Stimulated activated CD8-positive, alpha-beta memory T cell treated with anti-CD3 and anti-CD28 coated beads, Interleukin-15, amount 100 ng/mL, for 48 hours (primary cell): ENCODE results near the gene BABAM2.

Experiments used
- DNase-seq, 2 donors: peaks; one replicate each; pipeline ENCODE4 v3.0.0-alpha.2; 2020; ENCODE audit warnings: low read depth in 2 of 2

BABAM2 gene

DNA sequence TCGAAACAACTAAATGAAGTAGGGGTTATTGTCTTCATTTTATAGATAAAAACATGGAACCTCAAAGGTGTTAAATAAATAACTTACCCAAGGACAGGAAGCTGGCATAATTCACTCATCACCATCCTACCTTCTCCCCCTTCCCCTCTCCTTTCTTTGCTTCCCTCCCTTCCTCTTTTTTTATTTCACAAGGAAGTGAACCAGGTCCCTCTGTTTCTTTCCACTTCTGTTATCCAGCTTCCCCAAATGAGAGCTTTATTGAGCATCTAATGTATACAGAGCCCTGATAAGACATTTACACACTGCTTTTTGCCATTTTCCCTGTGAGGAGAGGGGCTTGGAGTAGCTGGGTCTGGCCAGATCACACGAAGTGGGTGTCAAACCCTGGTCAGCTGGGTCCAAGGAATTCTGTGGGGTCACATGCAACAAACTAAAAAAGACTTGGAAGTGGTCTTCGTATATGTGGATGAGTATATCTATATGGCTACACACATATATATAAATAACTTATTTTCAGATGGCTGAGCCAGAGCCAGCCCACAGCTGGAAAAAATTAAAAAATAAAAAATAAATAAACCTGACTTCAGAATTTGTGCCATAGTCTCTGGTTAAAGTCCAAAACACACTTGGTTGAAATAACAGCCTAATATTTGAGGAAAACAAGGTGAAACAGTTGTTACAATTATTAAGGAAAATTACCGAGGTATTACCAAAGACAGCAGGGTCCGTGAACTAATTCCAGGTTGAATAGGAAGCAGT, 452.8 kb downstream of the BABAM2 start:
- no peak for DNase-seq

DNA sequence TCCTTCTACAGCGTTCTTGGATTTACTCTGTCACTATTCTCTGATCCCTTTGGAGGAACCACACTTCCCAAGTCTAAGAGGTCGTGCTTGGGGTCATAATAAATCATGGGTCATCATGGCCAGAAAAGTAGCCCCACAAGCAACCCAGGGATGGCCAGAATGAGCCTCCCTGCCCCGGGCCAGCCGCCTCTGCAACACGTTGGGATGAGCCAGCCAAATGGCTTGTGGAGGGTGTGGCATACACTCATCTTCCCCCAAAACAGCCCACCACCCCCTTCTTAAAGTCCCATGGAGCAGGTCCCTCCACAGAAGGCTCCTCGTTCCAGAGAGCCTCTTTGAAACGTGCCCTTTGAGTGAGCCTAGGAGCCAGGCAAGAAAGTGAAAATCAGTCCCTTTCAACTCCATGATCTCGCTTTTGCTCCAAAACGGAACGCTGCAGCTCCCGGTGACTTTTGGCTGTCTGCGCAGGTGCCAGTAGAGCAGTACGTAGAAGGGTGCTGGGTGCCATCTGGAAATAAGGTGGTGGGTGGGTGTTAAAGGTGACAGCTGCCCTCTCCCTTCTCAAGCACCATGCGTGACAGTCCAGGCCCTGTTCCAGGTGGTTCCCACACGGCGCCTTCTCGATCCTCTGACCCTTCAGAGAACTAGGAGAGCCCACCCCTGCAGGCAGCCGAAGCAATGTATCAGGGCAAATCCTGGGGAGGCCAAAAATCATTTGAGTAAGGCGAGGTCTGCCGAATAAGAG, 453.6 kb downstream of the BABAM2 start:
- no peak for DNase-seq

DNA sequence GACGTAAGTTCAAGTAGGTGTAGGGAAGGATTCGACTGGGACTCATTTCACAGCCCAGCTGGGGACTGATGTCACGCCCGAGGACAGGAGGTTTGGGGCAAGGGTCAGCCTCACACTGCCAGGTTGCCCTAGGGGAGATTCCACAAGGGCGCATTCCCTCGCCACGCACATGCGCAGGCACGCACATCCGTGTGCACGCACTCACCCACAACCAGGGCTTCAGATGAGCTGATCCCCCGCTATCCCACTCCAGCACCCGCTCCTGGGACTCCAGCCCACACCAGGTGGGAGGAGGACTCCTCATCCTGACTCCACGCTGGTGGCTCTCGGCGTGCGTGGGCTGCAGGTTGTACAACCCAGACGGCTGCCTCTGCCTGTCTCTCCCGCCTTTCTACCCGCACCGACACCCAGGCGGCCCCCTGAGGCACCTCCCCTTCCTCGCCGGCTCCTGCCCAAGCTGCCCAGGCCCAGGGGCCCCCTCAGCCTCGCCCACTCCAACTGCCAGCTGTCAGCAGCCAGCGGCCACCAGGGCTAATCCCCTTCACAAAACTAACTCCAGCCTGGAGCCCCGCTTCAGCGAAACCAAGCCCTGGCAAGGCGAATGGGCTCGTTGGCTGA, 454.3 kb downstream of the BABAM2 start:
- DNase-seq: no peak

DNA sequence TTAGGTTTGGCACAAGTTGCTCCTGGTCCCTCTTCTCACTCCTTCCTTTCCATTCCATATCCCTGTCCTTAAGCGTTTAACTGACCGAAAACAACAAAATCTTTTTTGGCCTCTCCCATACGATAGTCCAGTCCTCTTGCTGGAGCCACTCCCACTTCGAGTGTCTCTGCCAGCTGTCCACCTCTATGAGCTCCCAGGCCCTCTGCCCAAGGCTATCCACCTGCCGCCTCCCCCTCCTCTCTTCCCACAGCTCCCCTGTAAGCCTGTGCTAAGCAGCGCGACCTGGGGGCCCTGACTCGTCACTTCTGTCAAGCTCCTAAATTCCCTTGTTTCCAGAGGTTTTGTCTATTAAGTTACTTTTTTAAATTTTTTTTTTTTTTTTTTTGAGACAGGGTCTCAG, 455.1 kb downstream of the BABAM2 start:
- no peak for DNase-seq

DNA sequence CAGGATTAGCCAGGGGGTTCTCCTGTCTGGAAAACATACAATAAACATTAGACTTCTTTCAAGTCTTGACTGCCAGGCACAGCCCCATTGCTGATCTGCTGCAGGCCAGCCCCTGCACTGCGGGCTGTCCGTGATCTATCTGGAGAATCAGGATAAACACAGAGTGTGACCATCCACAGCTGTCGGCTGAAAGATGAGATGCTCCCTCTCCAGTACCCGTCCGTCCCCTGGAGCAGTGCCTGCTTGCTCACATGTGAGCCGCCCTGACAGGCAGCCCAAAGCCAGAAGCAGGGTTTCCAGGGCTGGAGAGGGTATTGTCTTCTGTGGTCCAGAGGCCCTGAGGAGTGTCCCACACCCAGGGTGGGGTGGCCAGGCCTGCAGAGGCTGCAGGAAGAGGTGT, 456.1 kb downstream of the BABAM2 start:
- DNase-seq: no peak

DNA sequence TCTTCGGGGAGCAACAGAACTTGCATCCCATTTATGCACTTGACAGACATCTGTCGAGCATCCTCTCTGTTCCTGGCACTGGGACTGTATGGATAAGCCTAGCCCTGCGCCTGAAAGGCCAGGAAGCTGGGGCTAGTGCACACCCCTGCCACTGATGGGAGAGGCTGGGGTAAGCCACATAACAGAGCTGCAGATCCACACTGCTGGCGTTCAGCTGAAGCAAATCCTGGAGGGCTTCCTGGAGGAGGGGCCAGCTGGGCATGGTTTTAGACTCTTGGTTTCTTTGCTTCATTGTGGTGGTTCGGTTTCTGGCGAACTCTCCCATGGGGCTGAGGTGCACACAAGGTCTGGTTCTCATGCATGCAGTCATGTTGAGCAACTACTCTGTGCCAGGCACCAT, 456.7 kb downstream of the BABAM2 start:
- DNase-seq: no peak

DNA sequence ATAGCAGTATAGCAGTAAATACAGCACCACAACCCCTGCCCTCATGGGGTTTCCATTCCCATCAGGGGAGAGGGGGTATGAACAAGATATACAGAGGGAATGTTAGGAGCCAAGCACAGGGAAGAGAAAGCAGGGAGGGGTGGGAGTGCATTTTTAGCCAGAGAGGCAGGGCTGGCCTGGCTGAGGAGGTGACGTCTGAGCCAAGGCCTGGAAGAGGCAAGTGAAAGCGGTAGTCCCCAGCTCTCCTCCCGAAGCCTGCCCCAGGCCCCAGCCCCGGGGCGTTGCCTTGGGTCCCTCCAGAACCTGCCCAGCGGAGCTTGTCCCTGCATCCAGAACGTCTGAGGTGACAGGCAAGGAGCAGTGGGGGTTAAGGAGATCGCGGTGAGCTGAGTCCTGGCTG, 457.1 kb downstream of the BABAM2 start:
- DNase-seq: no peak

DNA sequence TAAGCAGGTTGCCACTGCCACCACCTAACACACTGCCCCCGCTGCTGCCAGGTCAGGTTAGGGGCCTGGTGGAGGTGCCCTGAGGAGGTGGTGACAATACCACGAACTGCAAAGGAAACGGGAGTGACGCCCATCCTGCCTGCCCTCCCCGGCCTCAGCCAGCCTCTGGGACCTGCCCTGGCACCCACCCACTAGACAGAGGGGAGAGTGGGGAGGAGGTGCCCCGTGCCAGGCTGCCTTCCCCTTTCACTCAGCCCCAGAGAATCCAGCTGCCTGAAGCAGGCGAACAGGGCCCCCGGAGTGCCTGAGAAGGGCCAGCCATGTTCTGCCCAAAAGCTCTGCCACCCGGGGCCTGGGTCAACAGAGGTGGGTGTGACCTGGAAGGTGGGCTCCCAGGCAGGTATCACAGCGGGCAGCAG, 457.6 kb downstream of the BABAM2 start:
- DNase-seq: peak; percentile 54 to 58

DNA sequence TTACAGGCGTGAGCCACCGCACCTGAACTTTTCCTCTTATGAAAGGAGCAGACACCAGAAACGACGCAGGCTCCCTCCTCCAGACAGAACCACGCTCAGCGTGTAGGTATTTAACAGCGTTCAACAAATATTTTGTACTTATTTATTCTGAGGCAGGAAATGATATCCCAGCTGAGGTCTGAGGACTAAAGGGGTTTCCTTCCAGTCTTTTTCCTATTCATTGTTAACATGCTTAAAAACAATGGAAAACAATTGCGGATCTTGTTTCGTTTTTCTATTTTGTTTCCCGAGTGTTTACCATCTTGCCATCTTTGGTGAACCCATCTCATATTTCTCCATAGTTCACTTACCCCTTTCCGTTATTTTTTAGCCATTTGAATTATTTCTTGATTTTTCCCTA, 458.4 kb downstream of the BABAM2 start:
- DNase-seq: no peak

DNA sequence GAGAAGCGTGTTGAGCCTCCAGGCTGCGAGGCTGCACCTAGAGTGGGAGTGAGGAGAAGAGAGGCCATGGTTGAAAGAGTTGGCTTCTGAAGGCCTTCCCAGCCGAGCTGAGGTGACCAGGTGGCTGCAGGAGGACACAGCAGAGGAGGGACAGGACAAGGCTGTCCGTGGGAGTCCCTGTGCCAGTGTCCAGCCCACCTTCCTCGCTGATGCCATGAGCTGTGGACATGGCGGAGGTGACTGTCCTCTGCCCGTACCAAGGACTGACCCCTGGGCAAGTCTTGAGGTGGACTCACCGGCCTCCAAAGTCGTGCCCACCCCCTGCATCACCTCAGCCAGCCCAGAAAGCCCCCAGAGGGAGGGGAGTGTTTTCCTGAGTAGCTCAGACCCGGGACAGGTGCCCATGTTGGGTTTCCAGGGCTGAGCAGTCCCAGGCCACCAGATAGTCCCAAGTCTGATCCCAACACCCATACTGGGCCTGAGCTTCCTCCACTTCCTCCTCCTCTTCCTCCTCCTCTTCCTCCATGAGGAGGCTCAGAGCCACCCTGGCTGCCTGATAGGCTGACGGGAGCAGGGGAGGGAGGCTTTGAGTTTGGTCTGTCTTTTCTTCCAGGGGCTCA, 459.1 kb downstream of the BABAM2 start:
- no peak for DNase-seq

DNA sequence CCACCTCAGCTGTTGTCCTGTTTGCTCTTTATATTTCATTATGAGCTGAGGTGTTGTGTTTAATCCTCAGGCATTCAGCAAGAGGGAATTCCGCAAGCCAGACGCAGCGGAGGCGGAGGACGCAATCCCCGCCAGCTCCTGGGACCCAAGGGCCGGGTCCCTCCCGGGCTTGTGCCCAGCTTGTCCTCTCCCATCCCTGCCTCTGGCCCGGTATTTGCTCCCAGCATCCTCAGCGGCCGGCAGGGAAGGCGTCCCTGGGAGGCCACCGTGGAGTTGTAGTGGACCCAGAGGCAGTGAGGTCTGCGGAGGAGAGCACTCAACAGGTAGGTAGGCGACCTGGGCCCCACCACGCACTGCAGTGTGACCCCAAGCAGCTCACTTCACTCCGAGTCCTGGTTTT, 459.7 kb downstream of the BABAM2 start:
- DNase-seq: no peak

DNA sequence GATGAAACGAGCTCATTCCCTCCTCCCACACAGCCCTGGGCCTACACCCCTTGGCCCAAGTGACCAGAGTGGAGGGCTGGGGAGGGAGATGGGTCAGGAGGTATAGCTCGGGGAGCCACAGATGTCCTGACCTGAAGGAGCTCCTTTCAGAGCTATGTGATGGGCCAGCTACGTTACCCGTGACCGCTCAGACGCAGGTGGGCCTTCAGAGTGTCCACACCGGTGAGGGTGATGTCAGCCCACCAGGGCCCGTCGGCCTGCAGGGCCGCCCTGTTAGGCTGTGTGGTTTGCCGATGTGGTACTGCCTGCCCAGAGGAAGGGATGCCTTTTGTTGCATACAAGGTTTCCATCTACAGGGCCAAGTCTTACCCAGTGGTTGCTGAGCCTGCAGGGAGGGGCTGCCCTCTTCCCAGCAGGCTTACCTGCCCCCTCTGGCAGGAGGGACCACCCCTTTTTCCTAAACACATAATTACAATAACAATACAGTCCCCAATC, 460.3 kb downstream of the BABAM2 start:
- DNase-seq: no peak

DNA sequence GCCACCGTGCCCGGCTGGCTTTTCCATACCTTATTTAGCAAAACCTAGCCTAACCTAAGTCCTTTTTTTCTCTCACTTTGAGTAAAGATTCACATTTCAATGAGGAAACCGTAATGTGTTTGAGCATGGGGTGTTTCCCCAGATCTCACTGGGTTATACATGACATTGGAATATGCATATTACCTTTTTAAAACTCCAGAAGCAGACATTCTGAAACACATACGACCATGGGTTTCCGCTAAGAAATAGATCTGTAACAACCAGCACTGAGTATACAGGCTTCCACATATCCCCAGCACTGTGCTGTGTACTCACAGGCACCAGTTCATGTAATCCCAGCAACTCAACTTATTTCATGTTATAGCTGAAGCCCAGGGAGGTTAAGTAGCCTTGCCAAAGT, 461.1 kb downstream of the BABAM2 start:
- DNase-seq: no peak

DNA sequence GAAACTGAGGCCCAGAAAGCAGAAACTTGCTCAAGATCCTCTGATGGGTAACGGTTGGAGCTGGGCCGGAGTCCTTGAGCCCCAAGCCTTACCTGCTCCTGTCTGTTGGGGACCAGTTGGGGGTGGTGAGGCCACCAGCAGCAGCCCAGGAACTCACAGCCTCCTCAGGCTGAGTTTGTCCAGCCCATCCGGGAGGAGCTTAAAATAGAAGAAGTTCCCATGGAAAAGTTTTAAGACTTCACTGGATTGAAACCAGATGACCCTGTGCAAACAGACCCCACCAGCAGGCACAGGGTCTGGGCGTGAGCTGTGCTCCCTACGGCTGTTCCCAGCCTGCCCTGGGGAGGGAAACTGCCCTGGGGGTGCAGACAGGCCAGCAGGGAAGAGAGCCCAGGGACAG, 461.6 kb downstream of the BABAM2 start:
- DNase-seq: no peak

DNA sequence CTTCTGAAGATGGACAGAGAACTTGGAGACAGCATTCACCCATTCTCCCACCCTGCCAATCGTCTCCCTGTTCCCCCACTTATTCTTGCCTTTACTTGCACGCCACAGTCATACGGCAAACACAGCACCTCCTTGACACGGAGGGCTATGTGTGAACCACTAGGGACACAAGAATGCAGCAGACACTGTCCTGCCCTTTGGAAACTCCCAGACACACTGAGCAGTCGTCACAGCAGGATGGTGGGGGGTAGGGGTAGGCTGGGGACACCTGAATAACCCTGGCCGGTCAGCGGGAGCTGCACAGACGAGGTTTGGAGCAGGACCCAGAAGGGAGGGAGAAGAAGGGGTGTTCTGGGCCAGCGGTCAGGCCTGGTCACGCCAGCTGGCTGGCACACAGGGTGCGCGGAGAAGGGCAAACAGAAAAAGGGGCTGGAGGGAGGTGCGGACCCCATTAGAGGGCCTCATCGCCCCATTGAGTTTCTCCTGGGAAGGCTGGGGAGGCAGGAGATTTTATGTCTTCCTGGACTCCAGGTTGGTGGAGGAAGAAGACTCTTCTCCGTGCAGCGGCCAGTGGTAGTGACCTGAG, 462.2 kb downstream of the BABAM2 start:
- DNase-seq: no peak

DNA sequence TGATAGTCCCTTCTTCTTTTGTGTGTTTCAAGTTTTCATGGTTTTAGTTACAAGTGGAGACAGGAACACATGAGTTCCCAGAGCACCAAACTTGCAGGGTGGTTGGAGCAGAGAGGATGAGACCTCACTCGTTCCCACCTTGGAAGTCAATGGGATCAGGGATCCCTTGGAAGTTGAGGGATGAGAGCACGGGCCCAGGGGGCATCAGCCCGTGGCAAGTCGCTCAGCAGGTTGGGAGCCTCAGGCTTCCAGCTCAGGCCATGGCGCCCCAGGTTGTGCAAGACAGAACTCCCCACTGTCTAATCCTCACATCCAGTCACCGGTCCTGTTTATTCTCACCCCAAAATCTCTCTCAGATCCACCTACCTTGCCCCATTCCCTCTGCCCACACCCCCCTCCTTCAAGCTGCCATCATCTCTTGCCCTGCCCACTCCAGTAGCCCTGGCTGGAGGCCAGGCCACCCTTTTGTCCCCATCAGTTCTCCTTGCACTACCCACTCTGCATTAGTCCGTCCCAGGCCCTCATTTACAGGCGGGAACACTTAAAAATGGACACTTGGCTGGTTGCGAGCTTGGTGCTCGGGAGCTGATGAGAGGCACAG, 464.5 kb downstream of the BABAM2 start:
- DNase-seq: no peak

DNA sequence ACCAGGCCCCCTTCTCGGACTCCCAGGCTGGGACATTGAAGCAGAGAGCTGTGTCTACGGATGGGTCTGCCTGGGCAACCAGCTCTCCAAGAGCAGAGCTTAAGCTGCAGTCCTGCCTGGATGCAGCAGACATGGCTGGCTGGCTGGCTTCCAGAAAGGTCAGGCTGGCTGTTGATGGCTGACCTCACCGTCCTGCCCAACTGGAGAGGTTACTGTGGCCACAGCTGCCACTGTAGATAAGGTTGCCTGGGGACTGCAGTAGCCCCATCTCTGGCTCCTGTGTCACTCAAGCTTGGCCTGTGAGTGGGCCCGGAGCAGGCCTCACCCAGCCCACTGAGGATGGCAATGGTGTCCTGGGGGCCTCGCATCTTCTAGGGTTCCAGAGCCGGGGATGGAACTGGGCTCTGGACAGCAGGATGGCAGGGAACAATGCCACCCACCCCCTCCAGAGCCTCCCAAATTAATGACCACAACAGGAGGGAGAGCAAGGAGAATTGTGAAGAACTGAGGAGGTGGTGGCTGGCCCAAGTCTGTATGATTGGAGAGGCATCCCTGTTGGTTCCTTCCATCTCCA, 465.1 kb downstream of the BABAM2 start:
- no peak for DNase-seq

DNA sequence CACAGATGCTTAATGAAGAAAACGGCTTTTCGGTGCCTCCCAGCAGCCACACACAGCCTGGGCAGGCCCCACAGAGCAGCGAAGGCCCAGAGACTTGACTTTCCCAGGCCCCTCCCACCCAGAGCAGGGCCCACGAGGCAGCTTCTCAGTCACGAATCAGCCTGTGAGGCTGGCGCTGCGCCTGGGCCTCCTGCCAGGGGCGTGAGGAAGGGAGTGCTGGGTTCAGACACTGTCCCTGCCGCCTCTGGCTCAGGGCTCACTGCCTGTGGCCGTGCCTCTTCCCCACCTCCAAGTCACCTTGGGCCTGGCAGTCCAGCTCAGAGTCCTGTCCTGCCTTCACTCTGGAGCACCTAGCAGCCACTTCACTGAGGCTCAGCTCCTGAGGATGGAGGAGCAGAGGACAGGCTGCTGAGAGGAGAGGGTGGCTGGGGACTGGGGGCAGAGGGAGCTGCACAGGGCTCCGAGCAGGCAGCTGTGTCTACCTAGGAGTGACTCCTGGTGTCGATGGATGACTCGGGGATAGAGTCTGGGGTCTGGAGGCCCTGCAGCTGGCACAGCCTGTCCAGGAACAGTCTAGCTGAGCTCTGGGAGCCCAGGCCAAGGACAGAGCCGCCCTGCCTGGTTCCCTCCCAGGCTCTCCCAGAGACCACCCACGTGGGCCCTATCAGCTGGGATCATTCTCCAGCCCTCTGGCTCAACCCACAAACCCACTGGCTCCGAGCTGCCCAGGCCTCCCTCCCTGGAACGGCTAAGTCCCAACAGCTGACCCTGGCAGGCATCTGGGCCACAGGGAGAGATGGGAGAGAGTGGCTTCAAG, 465.8 kb downstream of the BABAM2 start:
- DNase-seq: no peak

DNA sequence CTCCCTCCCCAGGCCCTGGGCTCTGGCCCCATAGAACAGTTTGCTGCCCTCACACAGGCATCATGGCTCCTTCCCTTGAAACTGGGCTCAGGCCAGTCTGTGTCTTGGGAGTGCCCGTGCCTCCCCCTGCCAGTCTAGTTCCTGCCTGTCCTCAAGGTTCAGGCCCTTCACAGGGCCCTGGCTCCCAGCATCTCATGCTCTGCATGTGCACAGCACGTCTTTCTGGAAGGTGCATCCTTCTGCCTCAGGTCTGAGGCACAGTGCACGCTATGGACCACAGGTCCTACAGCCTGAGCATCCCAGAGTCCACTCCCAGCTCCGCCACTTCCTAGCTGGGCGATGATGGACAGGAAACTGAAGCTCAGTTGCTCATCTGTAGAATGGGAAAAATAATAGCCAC, 466.5 kb downstream of the BABAM2 start:
- no peak for DNase-seq

DNA sequence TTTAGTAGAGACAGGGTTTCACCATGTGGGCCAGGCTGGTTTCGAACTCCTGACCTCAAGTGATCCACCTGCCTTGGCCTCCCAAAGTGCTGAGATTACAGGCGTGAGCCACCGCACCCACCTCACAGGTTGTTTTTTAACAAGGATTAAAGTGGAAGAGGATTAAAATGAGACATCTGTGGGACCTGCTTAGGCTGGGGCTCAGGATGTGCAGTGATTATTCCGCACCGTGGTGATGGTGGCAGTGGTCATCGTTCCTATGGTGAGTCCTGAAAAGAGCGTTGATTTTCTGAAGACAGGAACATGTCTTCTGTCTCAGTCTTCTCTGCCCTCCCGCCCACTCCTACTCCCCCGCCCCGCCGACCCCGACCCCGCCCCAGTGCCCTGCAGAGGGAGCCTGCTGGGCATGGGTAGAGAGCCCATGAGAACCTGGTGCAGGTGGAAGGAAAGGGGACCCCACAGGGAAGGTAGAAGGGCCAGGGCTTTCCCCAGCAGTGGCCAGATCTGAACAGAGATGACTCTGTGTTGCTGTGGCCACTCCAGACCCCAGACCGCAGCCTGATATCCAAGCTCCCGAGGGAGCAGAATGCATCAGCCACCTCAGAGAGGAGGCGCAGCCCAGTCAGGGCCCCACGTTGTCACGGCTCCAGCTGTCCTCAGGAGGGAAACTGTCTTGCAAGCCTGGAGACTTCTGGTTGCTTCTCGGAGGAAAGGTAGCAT, 467.6 kb downstream of the BABAM2 start:
- DNase-seq: no peak
